Neural crest cell (in vitro differentiated cells): ENCODE data around the gene ACTL8. TPM values are rescaled to one million over a fixed set of nuclear protein-coding genes. Genes with fewer than 3 reads are reported as not detected.

Experiments
- DNase-seq: peaks from one replicate; pipeline ENCODE4 v3.0.0; 2021; ENCODE audit warnings: low read depth, mixed read lengths, low spot score
- H3K27ac Mint-ChIP-seq: one replicate; pipeline ENCODE4 v1.8.0; 2021; ENCODE audit warnings: mild to moderate bottlenecking, mixed read lengths; ENCODE audit not compliant: unreplicated experiment
- H3K27me3 Mint-ChIP-seq: 2 replicates; pipeline ENCODE4 v1.8.0; 2021; ENCODE audit warnings: low read depth, mild to moderate bottlenecking, mixed read lengths
- H3K36me3 Mint-ChIP-seq: 2 replicates; pipeline ENCODE4 v1.8.0; 2021; ENCODE audit warnings: low read depth, mild to moderate bottlenecking, mixed read lengths
- H3K4me1 Mint-ChIP-seq: 2 replicates; pipeline ENCODE4 v1.8.0; 2021; ENCODE audit warnings: mixed read lengths
- H3K4me3 Mint-ChIP-seq: one replicate; pipeline ENCODE4 v1.8.0; 2021; ENCODE audit warnings: mild to moderate bottlenecking, mixed read lengths
- H3K9me3 Mint-ChIP-seq: 2 replicates; pipeline ENCODE4 v1.8.0; 2021; ENCODE audit warnings: mixed read lengths
- CTCF ChIP-seq: fragments of 200-600 bp; sonication (generic); conservative IDR thresholded peaks from 2 replicates; pipeline ENCODE4 v1.5.0; 2021; ENCODE audit warnings: antibody characterized with exemption, mild to moderate bottlenecking
- total RNA-seq: library from RNA; stranded (reverse); gene quantifications from 2 replicates; pipeline ENCODE4 v1.2.1, GENCODE V29; 2021

The ACTL8 gene
- total RNA-seq, 1 donor from 2014 or later = not detected

GRCh38 chr1:17846341-17846740, 91.2 kb downstream of the ACTL8 start:
- H3K27me3 Mint-ChIP-seq = peaks cover 25% of the 10 kb centered on the region
- H3K27ac Mint-ChIP-seq = no peak overlapping the region
- H3K9me3 Mint-ChIP-seq = no peaks in the 10 kb centered on the region

DNA sequence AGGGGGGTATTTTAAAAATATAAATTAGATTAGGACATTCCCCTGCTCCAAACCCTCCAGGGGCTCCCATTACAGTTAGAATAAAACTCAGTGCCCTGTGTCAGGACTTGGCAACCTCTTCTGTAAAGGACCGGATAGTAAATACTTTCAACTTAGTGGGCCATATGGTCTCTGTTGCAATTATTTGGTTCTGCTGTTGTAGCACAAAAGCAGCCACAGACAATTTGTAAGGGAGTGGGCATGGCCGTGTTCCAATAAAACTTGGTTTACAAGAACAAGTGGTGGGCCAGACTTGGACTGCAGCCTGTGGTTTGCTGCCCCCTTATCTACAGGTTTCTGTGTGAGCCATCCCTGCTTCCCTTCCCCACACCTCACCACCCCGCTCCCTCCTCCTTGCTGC, 92.0 kb downstream of the ACTL8 start:
- no peak for TF ChIP-seq CTCF
- no peaks in the 10 kb centered on the region for H3K36me3 Mint-ChIP-seq
- no peaks in the 10 kb centered on the region for H3K9me3 Mint-ChIP-seq
- peaks cover 25% of the 10 kb centered on the region for H3K27me3 Mint-ChIP-seq
- H3K27ac Mint-ChIP-seq = no peak overlapping the region
- no peak overlapping the region for H3K4me3 Mint-ChIP-seq
- no peaks in the 10 kb centered on the region for H3K4me1 Mint-ChIP-seq
- no peak for DNase-seq

More at GRCh38 chr1:17846341-17846740, 91.2 kb downstream of the ACTL8 start:
- no peaks in the 10 kb centered on the region for H3K36me3 Mint-ChIP-seq
- TF ChIP-seq CTCF = no peak
- H3K4me3 Mint-ChIP-seq = no peak overlapping the region
- H3K4me1 Mint-ChIP-seq = no peaks in the 10 kb centered on the region
- DNase-seq = no peak

DNA sequence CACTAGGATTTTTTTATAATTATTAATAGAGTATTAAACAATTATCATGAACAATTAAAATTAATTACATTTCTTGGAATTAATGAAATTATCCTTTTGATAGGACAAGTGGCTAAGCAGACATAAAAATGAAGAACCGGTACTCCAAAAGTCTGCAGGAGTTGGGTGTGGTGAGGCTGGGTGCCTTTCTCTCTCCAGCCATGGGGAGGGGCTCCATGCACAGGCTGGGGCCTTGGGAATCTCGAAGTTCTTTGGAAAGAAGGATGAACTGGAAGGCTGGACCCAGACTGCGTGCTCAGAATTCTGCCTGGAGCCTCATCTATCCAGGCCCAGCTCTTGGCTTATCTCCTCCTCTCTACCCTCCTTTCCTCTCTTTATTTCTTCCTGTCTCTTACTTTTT, 94.1 kb downstream of the ACTL8 start:
- no peak for DNase-seq
- no peak for TF ChIP-seq CTCF
- Mint-ChIP-seq H3K9me3 (no peaks in the 10 kb centered on the region), H3K27me3 (peaks cover 22% of the 10 kb centered on the region), H3K36me3 (no peaks in the 10 kb centered on the region), H3K4me3 (no peak overlapping the region), H3K4me1 (no peaks in the 10 kb centered on the region), H3K27ac (no peak overlapping the region)

- peaks cover 18% of the 10 kb centered on the region for H3K27me3 Mint-ChIP-seq
- H3K36me3 Mint-ChIP-seq = no peaks in the 10 kb centered on the region
- H3K27ac Mint-ChIP-seq = no peak overlapping the region
- no peak overlapping the region for H3K4me3 Mint-ChIP-seq
- no peak for DNase-seq
- H3K4me1 Mint-ChIP-seq = no peaks in the 10 kb centered on the region
- H3K9me3 Mint-ChIP-seq = no peaks in the 10 kb centered on the region
- TF ChIP-seq CTCF = no peak
Observed at GRCh38 chr1:17851056-17851455, 95.9 kb downstream of the ACTL8 start.

- H3K4me3 Mint-ChIP-seq = no peak overlapping the region
- H3K36me3 Mint-ChIP-seq = no peaks in the 10 kb centered on the region
- TF ChIP-seq CTCF = no peak
- H3K27ac Mint-ChIP-seq = no peak overlapping the region
- peaks cover 7% of the 10 kb centered on the region for H3K27me3 Mint-ChIP-seq
- H3K4me1 Mint-ChIP-seq = no peaks in the 10 kb centered on the region
- H3K9me3 Mint-ChIP-seq = no peaks in the 10 kb centered on the region
- DNase-seq = no peak
Observed at GRCh38 chr1:17852383-17852782, 97.2 kb downstream of the ACTL8 start.
